ENCODE results near the gene IQCK.

DNA sequence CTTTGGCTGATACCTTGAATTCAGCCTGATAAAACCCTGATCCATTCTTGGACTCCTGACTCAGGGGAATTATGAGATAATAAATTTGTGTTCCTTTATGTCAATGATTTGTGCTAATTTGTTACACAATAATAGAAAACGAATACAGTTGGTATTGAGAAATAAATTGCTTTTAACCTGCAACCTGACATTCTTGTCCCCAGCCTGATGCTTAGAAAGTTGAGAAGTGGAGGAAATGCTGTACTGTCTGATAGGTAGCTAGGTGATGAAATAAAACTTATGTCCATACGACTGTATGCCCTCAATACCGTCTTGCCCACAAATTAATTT, 10.5 kb downstream of the IQCK start:
- TF ChIP-seq POLR2AphosphoS5 (IDR thresholded peaks at IDR 0.05) (no peak), CTCF (IDR thresholded peaks at IDR 0.05 in 8 of 11, conservative IDR thresholded peaks at IDR 0.05 in 3 of 11) (no peak), POLR2A (IDR thresholded peaks at IDR 0.05) (no peak)
